Dermis blood vessel endothelial cell (primary cell): ENCODE results near the gene LRRTM2. TPM values are rescaled to one million over a fixed set of nuclear protein-coding genes. Genes with fewer than 3 reads are reported as not detected.
A peak's percentile ranks its signal among the peaks of the same experiment; 100 is the strongest.
"Not testable (repeated sequence)": the region's sequence is repeated elsewhere in the genome, so short reads cannot be mapped to it uniquely, and the experiment has no call there.

ENCODE experiments used
- DNase-seq: peaks from one replicate; pipeline ENCODE4 v3.0.0; 2010
- total RNA-seq: library from RNA; depleted of rRNA; stranded (reverse); fragments of >200 nt; gene quantifications from 2 replicates; pipeline ENCODE4 v1.2.3, GENCODE V29; 2014

LRRTM2 gene
- total RNA-seq, 1 donor from 2014 or later: 2.9 TPM

DNA sequence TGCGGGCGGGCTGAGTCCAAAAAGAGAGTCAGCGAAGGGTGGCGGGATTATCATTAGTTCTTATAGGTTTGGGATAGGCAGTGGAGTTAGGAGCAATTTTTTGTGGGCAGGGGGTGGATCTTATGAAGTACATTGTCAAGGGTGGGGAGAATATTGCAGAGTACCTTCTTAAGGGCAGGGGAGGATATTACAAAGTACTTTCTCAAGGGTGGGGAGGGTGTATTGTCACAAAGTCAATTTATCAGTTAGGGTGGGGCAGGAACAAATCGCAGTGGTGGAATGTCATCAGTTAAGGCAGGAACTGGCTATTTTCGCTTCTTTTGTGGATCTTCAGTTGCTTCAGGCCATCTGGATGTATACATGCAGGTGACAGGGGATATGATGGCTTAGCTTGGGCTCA lies 40.3 kb downstream of the LRRTM2 start:
- DNase-seq: not testable (repeated sequence)

DNA sequence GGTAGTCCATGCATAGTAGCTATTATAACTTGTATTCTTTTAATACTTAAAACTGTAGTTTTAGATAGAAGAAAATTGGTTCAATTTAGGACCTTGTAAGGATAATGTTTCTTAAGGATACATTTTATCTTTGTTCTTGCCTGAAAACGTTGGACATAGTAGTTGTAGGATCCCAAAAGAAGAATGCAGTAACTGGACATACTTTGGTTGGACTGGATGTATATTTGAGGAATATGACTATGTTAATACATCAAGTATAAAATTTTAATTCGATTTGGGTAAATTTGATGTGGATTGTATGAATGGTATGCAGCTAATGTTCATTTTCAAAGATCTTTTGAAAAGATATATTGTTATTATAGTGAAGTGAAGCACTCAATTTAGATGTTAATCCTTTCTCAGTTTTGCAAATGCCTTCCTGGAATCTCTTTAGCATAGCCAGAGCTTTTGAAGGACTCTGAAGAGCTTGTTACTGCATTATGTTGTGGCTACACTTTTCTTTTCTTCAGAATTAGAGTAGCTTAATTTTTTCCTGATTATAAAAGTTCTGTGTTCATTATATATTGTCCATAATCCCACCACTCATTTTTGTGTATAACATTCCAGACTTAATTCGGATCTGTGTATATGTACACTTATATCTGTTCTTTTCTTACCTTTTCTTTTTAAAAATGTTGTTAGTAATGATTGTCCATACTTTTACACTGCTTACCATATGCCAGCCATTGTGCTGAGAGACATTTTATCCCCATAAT lies 41.2 kb downstream of the LRRTM2 start:
- DNase-seq: no peak

DNA sequence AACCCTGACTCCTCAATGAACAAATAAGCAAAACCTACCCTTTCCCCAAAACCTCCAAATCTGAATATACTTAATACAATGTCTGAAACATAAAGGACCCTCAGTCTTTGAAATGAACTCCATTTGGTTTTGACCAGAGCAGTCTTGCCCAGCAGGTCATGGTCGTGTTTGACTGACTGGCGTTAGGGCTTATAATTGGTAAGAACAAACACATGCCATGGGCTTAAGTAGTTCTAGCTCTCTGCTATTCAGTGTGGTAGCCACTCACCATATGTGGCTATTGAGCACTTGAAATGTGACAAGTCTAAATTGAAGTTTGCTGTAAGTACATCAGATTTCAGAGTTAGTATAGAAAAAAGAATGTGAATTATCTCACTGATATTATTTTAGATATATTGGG lies 42.1 kb downstream of the LRRTM2 start:
- DNase-seq: no peak

DNA sequence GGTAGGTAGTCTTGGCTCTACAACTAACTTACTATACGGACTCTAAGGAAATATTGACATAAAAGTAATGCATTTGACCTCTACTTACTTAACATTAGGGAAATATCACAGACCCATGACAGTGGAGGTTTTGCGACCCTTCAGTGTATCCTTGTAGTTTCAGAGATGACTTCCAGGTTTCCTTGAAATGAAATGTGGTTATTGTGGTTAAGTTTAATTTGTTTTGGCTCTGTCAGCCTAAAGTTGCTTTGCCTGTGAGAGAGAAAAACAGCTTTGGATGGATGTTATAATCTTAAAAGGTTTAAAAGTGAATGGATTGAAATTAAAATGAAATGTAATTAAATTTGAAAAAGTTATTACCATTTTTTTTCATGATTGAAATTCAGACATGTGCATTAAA lies 42.9 kb downstream of the LRRTM2 start:
- DNase-seq: no peak

DNA sequence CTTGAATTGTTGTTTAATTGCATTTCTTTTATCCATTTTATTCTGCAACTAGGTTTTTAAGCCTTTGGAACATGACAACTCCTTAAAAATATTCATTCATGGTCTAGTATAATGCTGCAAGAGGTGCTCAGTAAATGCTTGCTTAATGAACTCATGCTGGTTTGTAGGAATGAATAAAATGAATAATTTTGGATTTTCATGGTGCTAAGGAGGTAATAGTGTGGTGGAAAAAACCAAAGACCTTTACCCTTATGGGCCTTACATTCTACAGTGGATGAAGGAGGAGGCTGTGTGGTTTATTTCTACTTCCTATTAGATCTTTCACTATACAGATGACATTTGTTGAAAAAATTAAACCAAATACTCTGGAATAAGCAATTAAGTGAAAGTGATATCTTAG lies 43.4 kb downstream of the LRRTM2 start:
- DNase-seq: no peak

DNA sequence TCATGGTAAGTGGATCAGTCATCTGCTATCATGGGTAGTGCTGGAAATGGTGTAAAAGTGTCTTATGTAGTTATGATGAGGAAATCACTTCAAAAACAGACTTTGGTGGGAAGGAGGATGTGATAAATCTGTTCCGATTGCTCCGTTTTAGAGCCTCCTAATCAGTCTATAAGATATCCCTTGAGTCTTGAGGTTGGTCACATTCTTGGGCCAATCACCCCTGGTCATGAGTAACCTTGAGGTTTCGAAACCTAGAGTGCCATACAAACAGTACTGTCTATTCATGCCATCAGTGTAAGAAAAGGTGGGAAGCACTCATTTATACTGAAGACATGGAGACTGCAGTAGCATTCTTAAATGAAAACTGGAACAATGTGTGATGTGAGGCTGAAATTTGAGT lies 45.8 kb downstream of the LRRTM2 start:
- DNase-seq: no peak

DNA sequence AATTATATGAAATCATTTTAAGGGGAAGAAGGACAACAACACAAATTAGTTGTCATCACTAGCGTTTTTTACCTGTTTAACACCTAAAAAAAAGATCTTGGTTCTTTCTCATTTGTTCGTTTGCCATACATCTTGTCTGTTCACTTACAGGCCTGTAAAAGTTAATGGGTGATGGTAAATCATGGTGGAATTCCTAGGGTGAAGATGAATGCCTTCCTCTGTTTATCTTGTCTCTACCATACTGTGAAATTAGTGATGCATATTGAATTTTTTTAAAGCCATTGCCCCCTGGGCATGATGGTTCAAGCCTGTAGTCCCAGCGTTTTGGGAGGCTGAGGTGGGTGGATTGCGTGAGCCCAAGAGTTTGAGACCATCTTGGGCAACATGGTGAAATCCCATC lies 46.6 kb downstream of the LRRTM2 start:
- no peak for DNase-seq

DNA sequence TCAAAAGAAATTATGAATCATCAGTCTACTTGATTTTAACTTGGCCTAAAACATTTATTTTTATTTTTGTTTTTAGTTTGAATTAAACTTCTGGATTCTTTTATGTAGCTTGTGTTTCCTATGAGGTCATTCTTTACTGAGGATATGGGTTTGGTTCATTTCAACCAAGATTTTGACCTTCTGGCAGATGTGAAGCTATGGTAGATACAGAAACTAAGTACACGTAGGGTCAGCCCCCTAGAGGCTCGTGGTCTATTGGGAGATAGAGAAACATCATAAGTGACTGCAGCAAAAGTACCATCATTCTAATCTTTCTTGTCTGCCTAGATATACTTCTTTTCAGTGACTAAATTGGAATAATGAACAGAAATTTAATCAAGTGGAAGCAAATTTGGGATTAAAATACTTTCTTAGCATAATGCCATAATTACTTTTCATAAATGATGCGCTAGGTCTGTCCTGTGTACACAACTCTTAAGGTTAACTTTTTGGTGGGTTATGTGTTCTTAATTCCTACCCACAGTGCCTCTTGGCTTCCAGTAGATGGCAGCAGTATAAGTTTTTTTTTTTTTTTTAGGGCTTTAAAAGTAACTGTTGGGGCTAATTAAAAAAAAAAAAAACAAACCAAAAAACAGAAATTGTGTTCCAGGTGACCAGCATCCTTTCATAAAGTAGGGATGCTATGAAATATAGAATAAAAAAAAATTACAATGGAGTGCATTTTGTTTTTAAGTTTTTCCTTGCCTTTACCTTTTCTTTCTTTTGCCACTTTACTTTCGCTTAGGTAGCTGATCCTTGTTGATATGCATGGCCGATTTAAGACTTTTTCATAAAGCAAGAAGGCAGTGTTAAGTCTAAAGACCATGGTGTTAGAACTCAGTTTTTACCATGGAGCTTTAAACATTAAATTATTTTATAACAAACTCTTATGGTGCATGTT lies 49.9 kb downstream of the LRRTM2 start:
- peak; percentile 44 for DNase-seq

DNA sequence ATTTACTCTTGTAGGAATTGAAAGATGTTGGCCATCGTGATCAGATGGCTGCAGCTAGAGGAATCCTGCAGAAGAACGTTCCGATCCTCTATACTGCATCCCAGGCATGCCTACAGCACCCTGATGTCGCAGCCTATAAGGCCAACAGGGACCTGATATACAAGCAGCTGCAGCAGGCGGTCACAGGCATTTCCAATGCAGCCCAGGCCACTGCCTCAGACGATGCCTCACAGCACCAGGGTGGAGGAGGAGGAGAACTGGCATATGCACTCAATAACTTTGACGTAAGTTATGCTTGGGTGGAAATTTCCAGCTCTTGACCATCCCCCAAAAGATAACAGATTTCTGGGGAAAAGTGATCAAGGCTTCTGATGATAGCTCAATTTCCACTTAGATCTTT lies 50.6 kb downstream of the LRRTM2 start:
- DNase-seq: peak; percentile 33

DNA sequence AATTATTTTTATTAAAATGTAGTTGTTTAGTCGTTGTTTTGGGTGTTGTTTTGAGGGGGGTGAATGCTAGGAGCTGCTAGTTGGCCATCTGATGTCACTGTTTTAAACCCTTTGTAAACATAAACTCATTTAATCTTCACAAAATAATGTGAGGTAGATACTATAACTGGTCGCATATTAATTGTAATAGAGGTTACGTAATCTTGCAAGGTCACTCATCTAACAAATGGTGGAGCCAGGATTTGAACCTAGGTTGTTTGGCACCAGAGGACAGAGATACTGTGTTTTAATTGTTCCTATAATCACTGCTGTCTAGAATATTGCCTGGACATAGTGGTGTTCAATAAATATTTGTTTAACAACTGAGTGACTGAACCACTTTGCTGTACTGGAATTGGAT lies 54.4 kb downstream of the LRRTM2 start:
- no peak for DNase-seq

DNA sequence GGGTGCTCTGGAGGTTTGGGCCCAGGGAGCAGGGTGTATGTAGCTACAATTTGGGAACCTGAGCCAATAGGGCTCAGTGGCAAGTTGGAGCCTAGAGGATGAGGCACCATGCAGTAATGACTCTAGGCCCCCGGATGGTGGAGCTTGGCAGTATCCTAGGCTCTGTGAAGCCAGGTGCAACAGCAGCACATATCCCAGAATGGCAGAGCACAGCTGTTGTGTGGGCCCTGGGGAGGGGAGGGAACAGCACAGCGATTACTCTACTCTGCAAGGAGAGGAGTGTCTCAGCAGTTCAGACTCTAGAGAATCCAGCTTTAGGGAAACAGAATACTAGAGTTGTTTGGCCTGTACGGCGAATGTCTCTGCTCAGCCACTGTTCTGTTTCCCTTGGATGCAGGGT lies 56.1 kb downstream of the LRRTM2 start:
- no peak for DNase-seq

Other genes starting within 250 kb of the LRRTM2 start
- gene CTNNA1, start 121.9 kb downstream of the LRRTM2 start, total RNA-seq: 643 and 770 TPM in 2 replicates